ENCODE measurements around the gene MISP.

MISP gene

GRCh38 chr19:756821-757688, 6.1 kb downstream of the MISP start:
- TF ChIP-seq, protein P1, sequence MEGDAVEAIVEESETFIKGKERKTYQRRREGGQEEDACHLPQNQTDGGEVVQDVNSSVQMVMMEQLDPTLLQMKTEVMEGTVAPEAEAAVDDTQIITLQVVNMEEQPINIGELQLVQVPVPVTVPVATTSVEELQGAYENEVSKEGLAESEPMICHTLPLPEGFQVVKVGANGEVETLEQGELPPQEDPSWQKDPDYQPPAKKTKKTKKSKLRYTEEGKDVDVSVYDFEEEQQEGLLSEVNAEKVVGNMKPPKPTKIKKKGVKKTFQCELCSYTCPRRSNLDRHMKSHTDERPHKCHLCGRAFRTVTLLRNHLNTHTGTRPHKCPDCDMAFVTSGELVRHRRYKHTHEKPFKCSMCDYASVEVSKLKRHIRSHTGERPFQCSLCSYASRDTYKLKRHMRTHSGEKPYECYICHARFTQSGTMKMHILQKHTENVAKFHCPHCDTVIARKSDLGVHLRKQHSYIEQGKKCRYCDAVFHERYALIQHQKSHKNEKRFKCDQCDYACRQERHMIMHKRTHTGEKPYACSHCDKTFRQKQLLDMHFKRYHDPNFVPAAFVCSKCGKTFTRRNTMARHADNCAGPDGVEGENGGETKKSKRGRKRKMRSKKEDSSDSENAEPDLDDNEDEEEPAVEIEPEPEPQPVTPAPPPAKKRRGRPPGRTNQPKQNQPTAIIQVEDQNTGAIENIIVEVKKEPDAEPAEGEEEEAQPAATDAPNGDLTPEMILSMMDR (IDR thresholded peaks at IDR 0.05): no peak

GRCh38 chr19:757811-758668, 7.1 kb downstream of the MISP start:
- TF ChIP-seq, protein P1 (IDR thresholded peaks at IDR 0.05): no peak

- TF ChIP-seq, protein P1 (IDR thresholded peaks at IDR 0.05): no peak
Observed at GRCh38 chr19:763181-763580, 12.3 kb downstream of the MISP start.

- TF ChIP-seq, protein P1 (IDR thresholded peaks at IDR 0.05): no peak
Observed at GRCh38 chr19:763869-764268, 13.0 kb downstream of the MISP start.

- TF ChIP-seq, protein P1 (IDR thresholded peaks at IDR 0.05): no peak
Observed at GRCh38 chr19:764301-764700, 13.4 kb downstream of the MISP start.

DNA sequence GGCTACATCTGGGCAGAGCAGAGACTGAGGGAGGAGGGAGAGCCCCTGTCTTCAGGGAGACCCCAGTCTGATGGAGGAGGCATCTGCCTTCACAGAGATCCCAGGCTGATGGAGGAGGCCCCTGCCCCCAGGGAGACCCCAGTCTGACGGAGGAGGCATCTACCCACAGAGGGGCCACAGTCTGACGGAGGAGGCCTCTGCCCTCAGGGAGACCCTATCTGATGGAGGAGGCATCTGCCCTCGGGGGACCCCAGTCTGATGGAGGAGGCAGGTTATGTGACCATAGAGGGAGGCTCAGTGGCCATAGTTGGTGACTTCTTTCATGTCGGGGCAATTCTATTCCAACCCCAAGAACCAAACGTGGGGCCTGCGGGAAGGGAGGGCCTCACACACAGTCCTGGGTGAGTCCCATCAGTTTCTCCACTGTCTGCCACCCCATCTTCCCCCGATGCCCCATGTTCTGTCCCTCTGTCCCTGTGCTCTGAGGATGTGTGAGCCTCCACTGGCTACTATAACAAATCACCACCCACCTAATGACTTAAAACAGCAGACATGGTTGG, 14.3 kb downstream of the MISP start:
- TF ChIP-seq, protein P1 (IDR thresholded peaks at IDR 0.05): no peak

DNA sequence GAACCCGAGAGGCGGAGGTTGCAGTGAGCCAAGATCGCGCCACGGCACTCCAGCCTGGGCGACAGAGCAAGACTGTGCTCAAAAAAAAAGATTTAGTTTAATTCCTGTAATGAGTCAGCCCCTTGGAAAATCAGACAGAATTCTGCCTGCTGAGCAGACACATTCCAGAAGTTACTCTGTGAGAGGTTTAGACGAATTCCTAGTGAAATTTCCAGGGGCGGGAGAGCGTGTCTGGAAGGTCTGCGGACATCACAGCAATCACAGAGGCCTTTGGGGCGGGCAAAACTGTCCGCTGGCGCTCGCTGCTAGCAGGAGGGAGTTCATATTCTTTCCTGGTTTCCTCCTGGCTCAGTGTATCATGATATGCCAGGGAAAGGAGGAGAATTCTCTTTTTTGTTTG, 17.5 kb downstream of the MISP start:
- TF ChIP-seq, protein P1 (IDR thresholded peaks at IDR 0.05): no peak
